ENCODE results near the gene MT1G.

Gene MT1G

GRCh38 chr16:56700631-56701030 lies 32.8 kb upstream of the MT1G start:
- peaks cover 0 to 3% of the 10 kb centered on the region in 2 donors for H3K9me3 ChIP-seq (ENCODE audit: control insufficient read depth in 1 of 2, low read length in 2 of 2)
- H3K27me3 ChIP-seq (ENCODE audit: low read depth, low read length) = no peaks in the 10 kb centered on the region
- no peak overlapping the region for H3K4me3 ChIP-seq (ENCODE audit: low read depth in 1 of 2, low read length in 2 of 2)
- no peak overlapping the region for H3K27ac ChIP-seq (ENCODE audit: low read length)
- H3K36me3 ChIP-seq (ENCODE audit: control insufficient read depth in 1 of 2, insufficient read depth in 2 of 2, low read length in 2 of 2) = no peaks in the 10 kb centered on the region
- H3K4me1 ChIP-seq (ENCODE audit: control insufficient read depth in 1 of 2, insufficient read depth in 2 of 2, low read length in 2 of 2) = peaks cover 0 to 5% of the 10 kb centered on the region in 2 donors

GRCh38 chr16:56700195-56700594 lies 32.3 kb upstream of the MT1G start:
- Histone ChIP-seq H3K36me3 (ENCODE audit: control insufficient read depth in 1 of 2, insufficient read depth in 2 of 2, low read length in 2 of 2) (no peaks in the 10 kb centered on the region), H3K4me1 (ENCODE audit: control insufficient read depth in 1 of 2, insufficient read depth in 2 of 2, low read length in 2 of 2) (peaks cover 0 to 5% of the 10 kb centered on the region in 2 donors), H3K27me3 (ENCODE audit: low read depth, low read length) (no peaks in the 10 kb centered on the region), H3K27ac (ENCODE audit: low read length) (no peak overlapping the region), H3K4me3 (ENCODE audit: low read depth in 1 of 2, low read length in 2 of 2) (no peak overlapping the region), H3K9me3 (ENCODE audit: control insufficient read depth in 1 of 2, low read length in 2 of 2) (peaks cover 0 to 3% of the 10 kb centered on the region in 2 donors)

GRCh38 chr16:56697456-56698155 lies 29.7 kb upstream of the MT1G start:
- H3K27ac ChIP-seq (ENCODE audit: low read length) = no peak overlapping the region
- H3K9me3 ChIP-seq (ENCODE audit: control insufficient read depth in 1 of 2, low read length in 2 of 2) = peaks cover 0 to 3% of the 10 kb centered on the region in 2 donors
- H3K4me1 ChIP-seq (ENCODE audit: control insufficient read depth in 1 of 2, insufficient read depth in 2 of 2, low read length in 2 of 2) = peaks cover 0 to 5% of the 10 kb centered on the region in 2 donors
- H3K4me3 ChIP-seq (ENCODE audit: low read depth in 1 of 2, low read length in 2 of 2) = no peak overlapping the region
- no peaks in the 10 kb centered on the region for H3K27me3 ChIP-seq (ENCODE audit: low read depth, low read length)
- no peaks in the 10 kb centered on the region for H3K36me3 ChIP-seq (ENCODE audit: control insufficient read depth in 1 of 2, insufficient read depth in 2 of 2, low read length in 2 of 2)

GRCh38 chr16:56695246-56695645 lies 27.4 kb upstream of the MT1G start:
- Histone ChIP-seq H3K27ac (ENCODE audit: low read length) (no peak overlapping the region), H3K4me1 (ENCODE audit: control insufficient read depth in 1 of 2, insufficient read depth in 2 of 2, low read length in 2 of 2) (no peaks in the 10 kb centered on the region), H3K36me3 (ENCODE audit: control insufficient read depth in 1 of 2, insufficient read depth in 2 of 2, low read length in 2 of 2) (no peaks in the 10 kb centered on the region), H3K4me3 (ENCODE audit: low read depth in 1 of 2, low read length in 2 of 2) (no peak overlapping the region), H3K27me3 (ENCODE audit: low read depth, low read length) (no peaks in the 10 kb centered on the region), H3K9me3 (ENCODE audit: control insufficient read depth in 1 of 2, low read length in 2 of 2) (peaks cover 0 to 3% of the 10 kb centered on the region in 2 donors)

GRCh38 chr16:56691885-56692284 lies 24.0 kb upstream of the MT1G start:
- no peaks in the 10 kb centered on the region for H3K27me3 ChIP-seq (ENCODE audit: low read depth, low read length)
- H3K9me3 ChIP-seq (ENCODE audit: control insufficient read depth in 1 of 2, low read length in 2 of 2) = no peaks in the 10 kb centered on the region
- no peak overlapping the region for H3K4me3 ChIP-seq (ENCODE audit: low read depth in 1 of 2, low read length in 2 of 2)
- no peaks in the 10 kb centered on the region for H3K4me1 ChIP-seq (ENCODE audit: control insufficient read depth in 1 of 2, insufficient read depth in 2 of 2, low read length in 2 of 2)
- no peak overlapping the region for H3K27ac ChIP-seq (ENCODE audit: low read length)
- H3K36me3 ChIP-seq (ENCODE audit: control insufficient read depth in 1 of 2, insufficient read depth in 2 of 2, low read length in 2 of 2) = no peaks in the 10 kb centered on the region

- no peaks in the 10 kb centered on the region for H3K9me3 ChIP-seq (ENCODE audit: control insufficient read depth in 1 of 2, low read length in 2 of 2)
Measured at GRCh38 chr16:56690420-56691122, 22.7 kb upstream of the MT1G start.

GRCh38 chr16:56689171-56689570 lies 21.3 kb upstream of the MT1G start:
- H3K9me3 ChIP-seq (ENCODE audit: control insufficient read depth in 1 of 2, low read length in 2 of 2) = no peaks in the 10 kb centered on the region
- no peaks in the 10 kb centered on the region for H3K27me3 ChIP-seq (ENCODE audit: low read depth, low read length)
- no peaks in the 10 kb centered on the region for H3K36me3 ChIP-seq (ENCODE audit: control insufficient read depth in 1 of 2, insufficient read depth in 2 of 2, low read length in 2 of 2)
- H3K4me3 ChIP-seq (ENCODE audit: low read depth in 1 of 2, low read length in 2 of 2) = no peak overlapping the region
- no peak overlapping the region for H3K27ac ChIP-seq (ENCODE audit: low read length)
- H3K4me1 ChIP-seq (ENCODE audit: control insufficient read depth in 1 of 2, insufficient read depth in 2 of 2, low read length in 2 of 2) = no peaks in the 10 kb centered on the region

More at GRCh38 chr16:56690420-56691122, 22.7 kb upstream of the MT1G start:
- H3K4me1 ChIP-seq (ENCODE audit: control insufficient read depth in 1 of 2, insufficient read depth in 2 of 2, low read length in 2 of 2) = no peaks in the 10 kb centered on the region
- no peak overlapping the region for H3K4me3 ChIP-seq (ENCODE audit: low read depth in 1 of 2, low read length in 2 of 2)
- no peaks in the 10 kb centered on the region for H3K36me3 ChIP-seq (ENCODE audit: control insufficient read depth in 1 of 2, insufficient read depth in 2 of 2, low read length in 2 of 2)
- no peak overlapping the region for H3K27ac ChIP-seq (ENCODE audit: low read length)
- H3K27me3 ChIP-seq (ENCODE audit: low read depth, low read length) = no peaks in the 10 kb centered on the region

- Histone ChIP-seq H3K36me3 (ENCODE audit: control insufficient read depth in 1 of 2, insufficient read depth in 2 of 2, low read length in 2 of 2) (no peaks in the 10 kb centered on the region), H3K4me1 (ENCODE audit: control insufficient read depth in 1 of 2, insufficient read depth in 2 of 2, low read length in 2 of 2) (no peaks in the 10 kb centered on the region), H3K9me3 (ENCODE audit: control insufficient read depth in 1 of 2, low read length in 2 of 2) (no peaks in the 10 kb centered on the region), H3K4me3 (ENCODE audit: low read depth in 1 of 2, low read length in 2 of 2) (no peak overlapping the region), H3K27ac (ENCODE audit: low read length) (no peak overlapping the region), H3K27me3 (ENCODE audit: low read depth, low read length) (no peaks in the 10 kb centered on the region)
Measured at GRCh38 chr16:56688762-56689161, 20.9 kb upstream of the MT1G start.

- Histone ChIP-seq H3K36me3 (ENCODE audit: control insufficient read depth in 1 of 2, insufficient read depth in 2 of 2, low read length in 2 of 2) (no peaks in the 10 kb centered on the region), H3K27me3 (ENCODE audit: low read depth, low read length) (no peaks in the 10 kb centered on the region), H3K4me1 (ENCODE audit: control insufficient read depth in 1 of 2, insufficient read depth in 2 of 2, low read length in 2 of 2) (peaks cover 0 to 11% of the 10 kb centered on the region in 2 donors), H3K4me3 (ENCODE audit: low read depth in 1 of 2, low read length in 2 of 2) (no peak overlapping the region), H3K9me3 (ENCODE audit: control insufficient read depth in 1 of 2, low read length in 2 of 2) (no peaks in the 10 kb centered on the region), H3K27ac (ENCODE audit: low read length) (no peak overlapping the region)
Measured at GRCh38 chr16:56686758-56687157, 18.9 kb upstream of the MT1G start.

- Histone ChIP-seq H3K4me3 (ENCODE audit: low read depth in 1 of 2, low read length in 2 of 2) (no peak overlapping the region), H3K9me3 (ENCODE audit: control insufficient read depth in 1 of 2, low read length in 2 of 2) (no peaks in the 10 kb centered on the region), H3K4me1 (ENCODE audit: control insufficient read depth in 1 of 2, insufficient read depth in 2 of 2, low read length in 2 of 2) (peaks cover 0 to 11% of the 10 kb centered on the region in 2 donors), H3K36me3 (ENCODE audit: control insufficient read depth in 1 of 2, insufficient read depth in 2 of 2, low read length in 2 of 2) (no peaks in the 10 kb centered on the region), H3K27me3 (ENCODE audit: low read depth, low read length) (no peaks in the 10 kb centered on the region), H3K27ac (ENCODE audit: low read length) (peak overlapping the region; percentile 14)
Measured at GRCh38 chr16:56684926-56685590, 17.2 kb upstream of the MT1G start.

GRCh38 chr16:56684256-56684925 lies 16.5 kb upstream of the MT1G start:
- Histone ChIP-seq H3K27ac (ENCODE audit: low read length) (peak overlapping the region; percentile 14), H3K36me3 (ENCODE audit: control insufficient read depth in 1 of 2, insufficient read depth in 2 of 2, low read length in 2 of 2) (no peaks in the 10 kb centered on the region), H3K27me3 (ENCODE audit: low read depth, low read length) (no peaks in the 10 kb centered on the region), H3K9me3 (ENCODE audit: control insufficient read depth in 1 of 2, low read length in 2 of 2) (no peaks in the 10 kb centered on the region), H3K4me3 (ENCODE audit: low read depth in 1 of 2, low read length in 2 of 2) (peak overlapping the region; percentile 65 to 97), H3K4me1 (ENCODE audit: control insufficient read depth in 1 of 2, insufficient read depth in 2 of 2, low read length in 2 of 2) (peaks cover 0 to 11% of the 10 kb centered on the region in 2 donors)
